Keratinocyte (primary cell): ENCODE results near the gene ZNF777. TPM values are rescaled to one million over a fixed set of nuclear protein-coding genes. Genes with fewer than 3 reads are reported as not detected.

ENCODE experiments used
- DNase-seq: peaks from one replicate; pipeline ENCODE4 v3.0.0-alpha.2; 2011; ENCODE audit warnings: low read depth, missing footprints, low spot score
- FAIRE-seq: peaks from 2 replicates; lab custom pipeline; 2011; peaks lifted over from hg19 to GRCh38; lab: Jason Lieb, UNC
- H2AFZ ChIP-seq: 2 replicates; pipeline ENCODE4 v1.6.0; 2012; ENCODE audit warnings: low read length, control low read depth, inconsistent platforms; ENCODE audit not compliant: control insufficient read depth
- H3K27ac ChIP-seq: 2 replicates; pipeline ENCODE4 v1.5.1; 2011; ENCODE audit warnings: low read length; ENCODE audit not compliant: control insufficient read depth, insufficient read depth
- H3K27me3 ChIP-seq: 3 replicates; pipeline ENCODE4 v1.6.0; 2011; ENCODE audit warnings: low read length; ENCODE audit not compliant: control insufficient read depth, insufficient read depth; ENCODE audit errors: extremely low read depth
- H3K36me3 ChIP-seq, 2 experiments: 2 replicates in 1 of 2; 3 replicates in 1 of 2; pipeline ENCODE4 v1.5.1; 2011; ENCODE audit warnings: low read length in 2 of 2, mild to moderate bottlenecking in 1 of 2; ENCODE audit not compliant: control insufficient read depth in 2 of 2, insufficient read depth in 2 of 2; ENCODE audit errors: extremely low read depth in 1 of 2
- H3K4me1 ChIP-seq: 3 replicates; pipeline ENCODE4 v1.5.1; 2011; ENCODE audit warnings: low read length; ENCODE audit not compliant: control insufficient read depth, insufficient read depth; ENCODE audit errors: extremely low read depth
- H3K4me2 ChIP-seq: 3 replicates; pipeline ENCODE4 v1.6.0; 2011; ENCODE audit warnings: low read depth, low read length; ENCODE audit not compliant: control insufficient read depth, insufficient read depth; ENCODE audit errors: extremely low read depth
- H3K4me3 ChIP-seq, 3 experiments: fragments of 200-600 bp in 1 of 3; sonication (generic) in 1 of 3; 2 replicates in 2 of 3; 3 replicates in 1 of 3; pipeline ENCODE4 v1.5.1; 2011 to 2016; ENCODE audit warnings: low read length in 3 of 3, mild to moderate bottlenecking in 3 of 3, control low read depth in 2 of 3, inconsistent platforms in 1 of 3, low read depth in 1 of 3, mixed read lengths in 1 of 3, mixed run types in 1 of 3, moderate library complexity in 1 of 3; ENCODE audit not compliant: control insufficient read depth in 2 of 3, insufficient read depth in 2 of 3; ENCODE audit errors: extremely low read depth in 1 of 3
- H3K79me2 ChIP-seq: 2 replicates; pipeline ENCODE4 v1.6.0; 2012; ENCODE audit warnings: low read length; ENCODE audit not compliant: control insufficient read depth, insufficient read depth
- H3K9ac ChIP-seq: 3 replicates; pipeline ENCODE4 v1.6.0; 2011; ENCODE audit warnings: low read length; ENCODE audit not compliant: control insufficient read depth, insufficient read depth; ENCODE audit errors: extremely low read depth
- H3K9me1 ChIP-seq: 3 replicates; pipeline ENCODE4 v1.6.0; 2011; ENCODE audit warnings: low read length; ENCODE audit not compliant: control insufficient read depth, insufficient read depth; ENCODE audit errors: extremely low read depth
- H3K9me3 ChIP-seq: 2 replicates; pipeline ENCODE4 v1.5.1; 2012; ENCODE audit warnings: low read depth, low read length; ENCODE audit not compliant: control insufficient read depth
- H4K20me1 ChIP-seq: 3 replicates; pipeline ENCODE4 v1.6.0; 2011; ENCODE audit warnings: low read length; ENCODE audit not compliant: control insufficient read depth, insufficient read depth; ENCODE audit errors: extremely low read depth
- CTCF ChIP-seq, 3 experiments: IDR thresholded peaks in 1 of 3; conservative IDR thresholded peaks in 1 of 3; optimal IDR thresholded peaks in 1 of 3; 2 replicates in 2 of 3; 3 replicates in 1 of 3; pipeline versions ENCODE3 to v1.5.1; 2011; ENCODE audit warnings: low read length in 3 of 3, mild to moderate bottlenecking in 3 of 3, moderate library complexity in 2 of 3, control low read depth in 1 of 3, inconsistent platforms in 1 of 3; ENCODE audit not compliant: insufficient read depth in 2 of 3; ENCODE audit errors: extremely low read depth in 1 of 3
- EZH2 ChIP-seq: IDR thresholded peaks from one replicate; pipeline ENCODE4 v1.6.1; 2012; ENCODE audit warnings: inconsistent platforms, mild to moderate bottlenecking, low read length, moderate library complexity
- dilution Hi-C: fragments of 300-500 bp; cut with MboI; formaldehyde crosslinking; loops from one replicate; pipeline ENCODE4 v1.7.0; 2020; ENCODE audit warnings: low sequenced_read_pairs; ENCODE audit not compliant: extremely low pct_ligation_motif_present
- polyA plus RNA-seq, 5 experiments: library from polyadenylated mRNA; depleted of rRNA in 3 of 5; stranded (reverse) in 3 of 5; stranded (forward) in 1 of 5; unstranded in 1 of 5; fragments of >200 nt; gene quantifications; 1 replicate in 1 of 5; 2 replicates in 3 of 5; 3 replicates in 1 of 5; pipeline versions ENCODE4 v1.2.1 to v1.2.3, GENCODE V29; 2011 to 2012; ENCODE audit warnings: missing spikeins in 2 of 5, low read depth in 1 of 5, low replicate concordance in 1 of 5

ZNF777 gene
- polyA plus RNA-seq, 1 donor (not counting 4 experiments of a cell fraction or from before 2014, with no cell fraction given): 4.8 TPM

GRCh38 chr7:149427096-149427680 is 33.7 kb downstream of the ZNF777 start:
- H4K20me1 ChIP-seq: no peaks in the 10 kb centered on the region
- H3K9ac ChIP-seq: no peak overlapping the region
- H3K79me2 ChIP-seq: no peaks in the 10 kb centered on the region
- dilution Hi-C loops: no loop called here
- H3K36me3 ChIP-seq: peaks cover 3 to 12% of the 10 kb centered on the region in 2 experiments
- no peaks in the 10 kb centered on the region for H3K4me1 ChIP-seq
- no peak overlapping the region for H3K27ac ChIP-seq
- TF ChIP-seq CTCF (optimal IDR thresholded peaks at IDR 0.05 in 1 of 3, IDR thresholded peaks at IDR 0.05 in 1 of 3, conservative IDR thresholded peaks at IDR 0.05 in 1 of 3; ENCODE audit: extremely low read depth in 1 of 3, insufficient read depth in 2 of 3, low read length in 3 of 3): no peak
- no peak for TF ChIP-seq EZH2
- no peak overlapping the region for H3K4me3 ChIP-seq
- no peak for FAIRE-seq
- H3K9me3 ChIP-seq: no peaks in the 10 kb centered on the region
- no peak for DNase-seq
- no peak overlapping the region for H2AFZ ChIP-seq
- H3K9me1 ChIP-seq: no peaks in the 10 kb centered on the region
- no peak overlapping the region for H3K4me2 ChIP-seq
- no peaks in the 10 kb centered on the region for H3K27me3 ChIP-seq

- Histone ChIP-seq H4K20me1 (no peaks in the 10 kb centered on the region), H3K4me3 (no peak overlapping the region), H3K36me3 (peaks cover 0 to under 1% of the 10 kb centered on the region in 2 experiments), H3K9me3 (no peaks in the 10 kb centered on the region), H3K27ac (no peak overlapping the region), H2AFZ (no peak overlapping the region), H3K4me1 (no peaks in the 10 kb centered on the region), H3K9me1 (no peaks in the 10 kb centered on the region), H3K79me2 (no peaks in the 10 kb centered on the region), H3K27me3 (no peaks in the 10 kb centered on the region), H3K4me2 (peak overlapping the region; percentile 46), H3K9ac (no peak overlapping the region)
- DNase-seq (no peak), FAIRE-seq (no peak)
- dilution Hi-C loops: no loop called here
- no peak for TF ChIP-seq CTCF (optimal IDR thresholded peaks at IDR 0.05 in 1 of 3, IDR thresholded peaks at IDR 0.05 in 1 of 3, conservative IDR thresholded peaks at IDR 0.05 in 1 of 3; ENCODE audit: extremely low read depth in 1 of 3, insufficient read depth in 2 of 3, low read length in 3 of 3)
Observed at GRCh38 chr7:149423449-149424110, 37.3 kb downstream of the ZNF777 start.
